Upper lobe of left lung (tissue), 6 donors: ENCODE data around the gene XXYLT1. TPM values are rescaled to one million over a fixed set of nuclear protein-coding genes. Genes with fewer than 3 reads are reported as not detected.

ENCODE experiments used
- ATAC-seq, 2 donors: fragments of 200-7000 bp; cut with Tn5 transposase; one replicate each; pipeline ENCODE4 v1.9.1; 2022; ENCODE audit warnings: mild to moderate bottlenecking in 2 of 2, moderate library complexity in 2 of 2; ENCODE audit not compliant: low FRiP score in 2 of 2
- DNase-seq, 2 donors: peaks; one replicate each; pipeline ENCODE4 v3.0.0-alpha.2; 2019 to 2020
- H3K27ac ChIP-seq, 4 donors: fragments of 200-600 bp; sonication (generic); one replicate each; pipeline ENCODE4 v1.5.1; 2016 to 2019
- H3K27me3 ChIP-seq, 4 donors: fragments of 200-600 bp; sonication (generic); one replicate each; pipeline ENCODE4 v1.5.1; 2017 to 2019
- H3K36me3 ChIP-seq, 4 donors: fragments of 200-600 bp; sonication (generic); one replicate each; pipeline ENCODE4 v1.5.1; 2016 to 2019
- H3K4me1 ChIP-seq, 4 donors: fragments of 200-600 bp; sonication (generic); one replicate each; pipeline ENCODE4 v1.5.1; 2018 to 2019
- H3K4me3 ChIP-seq, 4 donors: fragments of 200-600 bp; sonication (generic); one replicate each; pipeline ENCODE4 v1.5.1; 2017 to 2019; ENCODE audit warnings: mild to moderate bottlenecking in 2 of 4, moderate library complexity in 1 of 4
- H3K9me3 ChIP-seq, 4 donors: fragments of 200-600 bp; sonication (generic); one replicate each; pipeline ENCODE4 v1.5.1; 2018 to 2019
- EP300 ChIP-seq, 4 donors: sonication (generic); formaldehyde crosslinking; IDR thresholded peaks; one replicate each; pipeline ENCODE4 v1.5.1; 2017; ENCODE audit warnings: antibody characterized with exemption in 4 of 4, control low read depth in 2 of 4
- POLR2A ChIP-seq, 4 donors: fragments of 450-650 bp; IDR thresholded peaks; one replicate each; pipeline ENCODE4 v1.5.1; 2016 to 2017; ENCODE audit warnings: antibody characterized with exemption in 4 of 4, mild to moderate bottlenecking in 2 of 4
- POLR2AphosphoS5 ChIP-seq, 2 donors: sonication (generic); formaldehyde crosslinking; IDR thresholded peaks; one replicate each; pipeline ENCODE4 v1.5.1; 2017; ENCODE audit warnings: antibody characterized with exemption in 2 of 2
- WGBS, 2 donors: methylation state at CpG; one replicate each; pipeline ENCODE4 v1.1.5; 2017 to 2018; 5-methylcytosine and 5-hydroxymethylcytosine counted together
- total RNA-seq, 6 donors: library from RNA; depleted of rRNA in 4 of 6; stranded (reverse); fragments of >200 nt in 4 of 6; gene quantifications; one replicate each; pipeline versions ENCODE4 v1.1.0 to v1.2.1, GENCODE V29; 2016 to 2021
- TF ChIP-seq, protein P1 (sequence below), 6 experiments: fragments of 450-650 bp in 4 of 6; fragments of 200-600 bp in 2 of 6; sonication (generic) in 2 of 6; IDR thresholded peaks; one replicate each; pipeline ENCODE4 v1.5.1; 2016 to 2019; ENCODE audit warnings: antibody characterized with exemption in 6 of 6
- donor health status: DM: no; HTN: no; CAD: no; lungs with moderate emphysema.
- donor health status: DM: no; HTN: yes; CAD: no; lungs with severe emphysema.

XXYLT1 gene
- total RNA-seq, 6 donors from 2014 or later = 6.3 to 9.6 (median 8.6) TPM

DNA sequence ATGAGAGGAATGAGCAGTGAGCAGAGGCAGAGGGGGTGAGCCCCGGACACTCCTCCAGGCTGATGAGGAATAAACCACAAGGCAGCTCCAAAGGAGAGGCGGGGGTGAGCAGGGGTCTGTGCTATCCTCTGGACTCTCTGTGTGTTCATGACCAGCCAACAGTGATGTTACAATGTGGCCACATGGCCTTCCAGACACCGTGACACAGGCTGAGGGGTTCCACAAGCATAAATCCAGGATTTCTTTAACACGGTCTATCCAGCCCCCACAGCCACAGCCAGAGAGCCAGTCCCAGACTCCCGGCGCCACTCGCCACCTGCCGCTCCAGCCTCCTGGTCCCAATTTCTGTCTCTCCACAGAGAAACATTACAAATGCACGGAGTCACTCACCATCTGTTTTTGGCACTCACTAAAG is 24.4 kb downstream of the XXYLT1 start:
- WGBS, 2 donors = 94 to 99% methylated on average over 9 of the region's 9 CpGs
- Histone ChIP-seq H3K36me3 (no peaks in the 10 kb centered on the region), H3K27ac (no peak overlapping the region), H3K4me1 (no peaks in the 10 kb centered on the region), H3K4me3 (no peak overlapping the region), H3K9me3 (no peaks in the 10 kb centered on the region), H3K27me3 (no peaks in the 10 kb centered on the region)
- peak in 1 of 2 donors; percentile 14 for DNase-seq
- TF ChIP-seq EP300 (IDR thresholded peaks at IDR 0.05) = no peak
- TF ChIP-seq POLR2A (IDR thresholded peaks at IDR 0.05) = no peak
- TF ChIP-seq, protein P1, sequence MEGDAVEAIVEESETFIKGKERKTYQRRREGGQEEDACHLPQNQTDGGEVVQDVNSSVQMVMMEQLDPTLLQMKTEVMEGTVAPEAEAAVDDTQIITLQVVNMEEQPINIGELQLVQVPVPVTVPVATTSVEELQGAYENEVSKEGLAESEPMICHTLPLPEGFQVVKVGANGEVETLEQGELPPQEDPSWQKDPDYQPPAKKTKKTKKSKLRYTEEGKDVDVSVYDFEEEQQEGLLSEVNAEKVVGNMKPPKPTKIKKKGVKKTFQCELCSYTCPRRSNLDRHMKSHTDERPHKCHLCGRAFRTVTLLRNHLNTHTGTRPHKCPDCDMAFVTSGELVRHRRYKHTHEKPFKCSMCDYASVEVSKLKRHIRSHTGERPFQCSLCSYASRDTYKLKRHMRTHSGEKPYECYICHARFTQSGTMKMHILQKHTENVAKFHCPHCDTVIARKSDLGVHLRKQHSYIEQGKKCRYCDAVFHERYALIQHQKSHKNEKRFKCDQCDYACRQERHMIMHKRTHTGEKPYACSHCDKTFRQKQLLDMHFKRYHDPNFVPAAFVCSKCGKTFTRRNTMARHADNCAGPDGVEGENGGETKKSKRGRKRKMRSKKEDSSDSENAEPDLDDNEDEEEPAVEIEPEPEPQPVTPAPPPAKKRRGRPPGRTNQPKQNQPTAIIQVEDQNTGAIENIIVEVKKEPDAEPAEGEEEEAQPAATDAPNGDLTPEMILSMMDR (IDR thresholded peaks at IDR 0.05) = no peak
- TF ChIP-seq POLR2AphosphoS5 (IDR thresholded peaks at IDR 0.05) = no peak
- ATAC-seq = no peak

DNA sequence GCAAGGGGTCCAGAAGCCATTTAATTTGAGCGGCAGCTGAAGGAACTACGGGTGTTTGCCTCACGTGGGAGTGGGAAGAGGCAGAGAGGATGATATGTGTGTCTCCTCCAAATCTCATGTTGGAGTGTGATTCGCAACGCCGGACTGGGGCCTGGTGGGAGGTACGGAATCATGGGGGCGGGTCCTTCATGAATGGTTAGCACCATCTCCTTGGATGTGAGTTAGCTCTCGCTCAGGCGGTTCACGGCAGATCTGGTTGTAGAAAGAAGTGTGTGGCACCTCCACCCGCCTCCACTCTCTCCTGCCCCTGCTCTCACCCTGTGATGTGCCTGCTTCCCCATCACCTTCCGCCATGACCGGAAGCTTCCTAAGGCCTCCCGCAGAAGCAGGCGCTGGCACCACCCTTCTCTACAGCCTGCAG is 25.4 kb downstream of the XXYLT1 start:
- no peaks in the 10 kb centered on the region for H3K9me3 ChIP-seq
- H3K4me1 ChIP-seq = peaks cover 0 to 5% (median 2%) of the 10 kb centered on the region in 4 donors
- no peaks in the 10 kb centered on the region for H3K36me3 ChIP-seq
- H3K4me3 ChIP-seq = no peak overlapping the region
- DNase-seq = peak in 1 of 2 donors; percentile 5
- WGBS, 2 donors = 93 to 94% methylated on average over 16 of the region's 16 CpGs
- no peaks in the 10 kb centered on the region for H3K27me3 ChIP-seq
- TF ChIP-seq EP300 (IDR thresholded peaks at IDR 0.05) (no peak), POLR2A (IDR thresholded peaks at IDR 0.05) (no peak), POLR2AphosphoS5 (IDR thresholded peaks at IDR 0.05) (no peak)
- TF ChIP-seq, protein P1 (IDR thresholded peaks at IDR 0.05) = no peak
- no peak overlapping the region for H3K27ac ChIP-seq
- no peak for ATAC-seq

DNA sequence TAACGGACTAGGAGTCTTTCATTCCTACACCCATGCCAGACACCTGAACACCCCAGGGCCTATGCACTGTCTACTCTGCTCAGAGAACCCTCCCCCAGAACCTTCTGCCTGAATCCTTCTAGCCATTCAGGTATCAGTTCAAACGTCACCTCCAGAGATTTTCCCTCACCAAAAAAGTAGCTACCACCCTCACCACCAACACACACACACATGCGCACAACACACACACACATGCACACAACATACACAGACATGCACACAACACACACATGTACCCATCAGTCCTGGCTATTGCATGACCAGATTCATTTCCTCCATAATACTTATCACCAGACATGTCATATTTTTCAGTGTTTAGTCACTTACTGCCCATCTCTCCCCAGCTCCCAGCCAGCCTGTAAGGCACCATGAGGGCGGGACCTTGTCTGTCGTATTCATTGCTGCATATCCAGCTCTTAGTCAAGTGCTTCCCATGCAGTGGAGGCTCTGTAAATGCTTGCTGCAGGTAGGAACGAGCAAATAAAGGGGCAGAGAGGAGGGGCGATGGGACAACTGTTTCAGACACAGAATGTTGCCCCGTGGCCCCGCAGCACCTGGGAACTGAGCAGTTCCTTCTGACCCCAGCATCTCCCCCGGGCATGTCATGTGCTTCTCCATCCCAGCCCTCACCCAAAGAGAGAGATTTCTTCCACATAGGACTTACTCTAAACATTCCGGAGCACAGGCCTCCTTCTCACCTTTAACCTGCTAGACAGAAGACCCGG is 29.2 kb downstream of the XXYLT1 start:
- Histone ChIP-seq H3K27me3 (no peaks in the 10 kb centered on the region), H3K4me1 (peaks cover 19 to 27% (median 22%) of the 10 kb centered on the region in 4 donors), H3K4me3 (no peak overlapping the region), H3K27ac (no peak overlapping the region), H3K9me3 (peaks cover 0 to 2% (median 0%) of the 10 kb centered on the region in 4 donors), H3K36me3 (no peaks in the 10 kb centered on the region)
- TF ChIP-seq EP300 (IDR thresholded peaks at IDR 0.05) (no peak), POLR2AphosphoS5 (IDR thresholded peaks at IDR 0.05) (no peak), POLR2A (IDR thresholded peaks at IDR 0.05) (no peak)
- TF ChIP-seq, protein P1 (IDR thresholded peaks at IDR 0.05) = no peak
- 91 to 93% methylated on average over 12 of the region's 12 CpGs for whole genome bisulfite sequencing, 2 donors
- DNase-seq (peak in 1 of 2 donors; percentile 13), ATAC-seq (no peak)

DNA sequence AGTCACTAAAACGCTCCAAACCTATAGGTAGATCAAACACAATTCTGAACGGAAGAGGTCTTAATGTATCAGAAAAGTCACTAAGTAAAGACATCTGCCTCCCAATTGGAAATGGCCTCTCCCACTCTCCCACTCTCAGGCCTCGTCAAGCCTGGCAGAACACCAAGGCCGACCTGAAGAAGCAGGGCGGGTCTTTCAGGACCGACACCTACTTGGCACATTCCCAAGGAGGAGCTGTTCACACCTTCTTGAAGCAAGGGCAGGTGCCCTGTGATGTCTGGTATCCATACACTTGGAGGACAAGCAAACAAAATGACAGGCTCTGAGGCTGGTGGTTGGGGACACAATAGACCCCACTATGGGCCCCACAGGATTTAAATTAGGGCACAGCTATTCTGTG is 30.0 kb downstream of the XXYLT1 start:
- no peak overlapping the region for H3K27ac ChIP-seq
- H3K36me3 ChIP-seq = no peaks in the 10 kb centered on the region
- H3K4me3 ChIP-seq = no peak overlapping the region
- peaks cover 0 to 3% (median 0%) of the 10 kb centered on the region in 4 donors for H3K9me3 ChIP-seq
- no peak for TF ChIP-seq EP300 (IDR thresholded peaks at IDR 0.05)
- TF ChIP-seq, protein P1 (IDR thresholded peaks at IDR 0.05) = no peak
- no peak for TF ChIP-seq POLR2AphosphoS5 (IDR thresholded peaks at IDR 0.05)
- no peak for TF ChIP-seq POLR2A (IDR thresholded peaks at IDR 0.05)
- H3K27me3 ChIP-seq = no peaks in the 10 kb centered on the region
- 68 to 90% methylated on average over 6 of the region's 6 CpGs for WGBS, 2 donors
- ATAC-seq (no peak), DNase-seq (peak in 1 of 2 donors; percentile 44)
- peaks cover 19 to 27% (median 22%) of the 10 kb centered on the region in 4 donors for H3K4me1 ChIP-seq
